ENCODE measurements around the gene APOH.

- TF ChIP-seq YY1 (IDR thresholded peaks at IDR 0.05; ENCODE audit: insufficient read depth, insufficient read length) (no peak), ZNF274 (IDR thresholded peaks at IDR 0.05; ENCODE audit: low read depth, low read length) (no peak)
These were observed 35.5 kb upstream of the APOH start for GRCh38 chr17:66264696-66265095.

Data from NT2/D1 (cell line).